ENCODE results near the gene ADAMTS1.

The ADAMTS1 gene

DNA sequence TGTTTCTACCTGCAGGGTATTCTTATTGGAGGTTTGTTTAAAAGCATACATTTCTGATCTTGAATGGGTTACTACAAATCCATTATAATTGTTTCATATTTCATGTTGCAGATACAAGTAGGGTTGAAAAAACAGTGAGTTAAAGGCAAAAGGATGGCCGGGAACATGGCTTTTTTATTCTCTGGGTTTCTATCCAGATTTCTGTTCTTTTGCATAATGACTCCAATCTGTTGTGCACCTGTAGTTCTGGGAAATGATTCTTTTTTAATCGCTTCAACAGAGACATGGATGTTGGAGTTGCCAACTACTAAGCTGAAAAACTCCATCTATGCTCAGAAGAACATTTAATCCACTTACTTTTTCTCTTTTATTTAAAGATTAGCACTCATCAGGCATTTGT is 2.7 kb upstream of the ADAMTS1 start:
- TF ChIP-seq, protein P1, sequence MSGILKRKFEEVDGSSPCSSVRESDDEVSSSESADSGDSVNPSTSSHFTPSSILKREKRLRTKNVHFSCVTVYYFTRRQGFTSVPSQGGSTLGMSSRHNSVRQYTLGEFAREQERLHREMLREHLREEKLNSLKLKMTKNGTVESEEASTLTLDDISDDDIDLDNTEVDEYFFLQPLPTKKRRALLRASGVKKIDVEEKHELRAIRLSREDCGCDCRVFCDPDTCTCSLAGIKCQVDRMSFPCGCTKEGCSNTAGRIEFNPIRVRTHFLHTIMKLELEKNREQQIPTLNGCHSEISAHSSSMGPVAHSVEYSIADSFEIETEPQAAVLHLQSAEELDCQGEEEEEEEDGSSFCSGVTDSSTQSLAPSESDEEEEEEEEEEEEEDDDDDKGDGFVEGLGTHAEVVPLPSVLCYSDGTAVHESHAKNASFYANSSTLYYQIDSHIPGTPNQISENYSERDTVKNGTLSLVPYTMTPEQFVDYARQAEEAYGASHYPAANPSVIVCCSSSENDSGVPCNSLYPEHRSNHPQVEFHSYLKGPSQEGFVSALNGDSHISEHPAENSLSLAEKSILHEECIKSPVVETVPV (CRISPR knock-in tag; IDR thresholded peaks at IDR 0.05): no peak
- TF ChIP-seq OSR1 (CRISPR knock-in tag; IDR thresholded peaks at IDR 0.05) (no peak), PPARA (CRISPR knock-in tag; IDR thresholded peaks at IDR 0.05; ENCODE audit: borderline replicate concordance) (no peak), TOX (CRISPR knock-in tag; IDR thresholded peaks at IDR 0.05; ENCODE audit: borderline replicate concordance) (no peak), ZNF8 (CRISPR knock-in tag; IDR thresholded peaks at IDR 0.05) (no peak), BACH2 (CRISPR knock-in tag; IDR thresholded peaks at IDR 0.05; ENCODE audit: borderline replicate concordance) (no peak), ZFP3 (CRISPR knock-in tag; IDR thresholded peaks at IDR 0.05) (no peak), ISL1 (CRISPR knock-in tag; IDR thresholded peaks at IDR 0.05) (no peak), ZFP30 (CRISPR knock-in tag; IDR thresholded peaks at IDR 0.05) (no peak), TCF4 (CRISPR knock-in tag; IDR thresholded peaks at IDR 0.05; ENCODE audit: borderline replicate concordance) (no peak), GLIS3 (CRISPR knock-in tag; IDR thresholded peaks at IDR 0.05) (no peak), ZNF70 (CRISPR knock-in tag; IDR thresholded peaks at IDR 0.05) (no peak), ESRRG (CRISPR knock-in tag; IDR thresholded peaks at IDR 0.05) (no peak), SNAI2 (CRISPR knock-in tag; IDR thresholded peaks at IDR 0.05) (no peak), CSDC2 (CRISPR knock-in tag; IDR thresholded peaks at IDR 0.05) (no peak), ZC3H10 (CRISPR knock-in tag; IDR thresholded peaks at IDR 0.05) (no peak)
- TF ChIP-seq, protein P2, sequence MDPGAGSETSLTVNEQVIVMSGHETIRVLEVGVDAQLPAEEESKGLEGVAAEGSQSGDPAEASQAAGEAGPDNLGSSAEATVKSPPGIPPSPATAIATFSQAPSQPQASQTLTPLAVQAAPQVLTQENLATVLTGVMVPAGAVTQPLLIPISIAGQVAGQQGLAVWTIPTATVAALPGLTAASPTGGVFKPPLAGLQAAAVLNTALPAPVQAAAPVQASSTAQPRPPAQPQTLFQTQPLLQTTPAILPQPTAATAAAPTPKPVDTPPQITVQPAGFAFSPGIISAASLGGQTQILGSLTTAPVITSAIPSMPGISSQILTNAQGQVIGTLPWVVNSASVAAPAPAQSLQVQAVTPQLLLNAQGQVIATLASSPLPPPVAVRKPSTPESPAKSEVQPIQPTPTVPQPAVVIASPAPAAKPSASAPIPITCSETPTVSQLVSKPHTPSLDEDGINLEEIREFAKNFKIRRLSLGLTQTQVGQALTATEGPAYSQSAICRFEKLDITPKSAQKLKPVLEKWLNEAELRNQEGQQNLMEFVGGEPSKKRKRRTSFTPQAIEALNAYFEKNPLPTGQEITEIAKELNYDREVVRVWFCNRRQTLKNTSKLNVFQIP (CRISPR knock-in tag; IDR thresholded peaks at IDR 0.05; ENCODE audit: borderline replicate concordance, low read depth): no peak
- TF ChIP-seq, protein P3, sequence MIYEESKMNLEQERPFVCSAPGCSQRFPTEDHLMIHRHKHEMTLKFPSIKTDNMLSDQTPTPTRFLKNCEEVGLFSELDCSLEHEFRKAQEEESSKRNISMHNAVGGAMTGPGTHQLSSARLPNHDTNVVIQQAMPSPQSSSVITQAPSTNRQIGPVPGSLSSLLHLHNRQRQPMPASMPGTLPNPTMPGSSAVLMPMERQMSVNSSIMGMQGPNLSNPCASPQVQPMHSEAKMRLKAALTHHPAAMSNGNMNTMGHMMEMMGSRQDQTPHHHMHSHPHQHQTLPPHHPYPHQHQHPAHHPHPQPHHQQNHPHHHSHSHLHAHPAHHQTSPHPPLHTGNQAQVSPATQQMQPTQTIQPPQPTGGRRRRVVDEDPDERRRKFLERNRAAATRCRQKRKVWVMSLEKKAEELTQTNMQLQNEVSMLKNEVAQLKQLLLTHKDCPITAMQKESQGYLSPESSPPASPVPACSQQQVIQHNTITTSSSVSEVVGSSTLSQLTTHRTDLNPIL (CRISPR knock-in tag; IDR thresholded peaks at IDR 0.05; ENCODE audit: low read depth): no peak
- TF ChIP-seq, protein P4, sequence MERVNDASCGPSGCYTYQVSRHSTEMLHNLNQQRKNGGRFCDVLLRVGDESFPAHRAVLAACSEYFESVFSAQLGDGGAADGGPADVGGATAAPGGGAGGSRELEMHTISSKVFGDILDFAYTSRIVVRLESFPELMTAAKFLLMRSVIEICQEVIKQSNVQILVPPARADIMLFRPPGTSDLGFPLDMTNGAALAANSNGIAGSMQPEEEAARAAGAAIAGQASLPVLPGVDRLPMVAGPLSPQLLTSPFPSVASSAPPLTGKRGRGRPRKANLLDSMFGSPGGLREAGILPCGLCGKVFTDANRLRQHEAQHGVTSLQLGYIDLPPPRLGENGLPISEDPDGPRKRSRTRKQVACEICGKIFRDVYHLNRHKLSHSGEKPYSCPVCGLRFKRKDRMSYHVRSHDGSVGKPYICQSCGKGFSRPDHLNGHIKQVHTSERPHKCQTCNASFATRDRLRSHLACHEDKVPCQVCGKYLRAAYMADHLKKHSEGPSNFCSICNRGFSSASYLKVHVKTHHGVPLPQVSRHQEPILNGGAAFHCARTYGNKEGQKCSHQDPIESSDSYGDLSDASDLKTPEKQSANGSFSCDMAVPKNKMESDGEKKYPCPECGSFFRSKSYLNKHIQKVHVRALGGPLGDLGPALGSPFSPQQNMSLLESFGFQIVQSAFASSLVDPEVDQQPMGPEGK (CRISPR knock-in tag; IDR thresholded peaks at IDR 0.05; ENCODE audit: borderline replicate concordance): no peak
- TF ChIP-seq, protein P5, sequence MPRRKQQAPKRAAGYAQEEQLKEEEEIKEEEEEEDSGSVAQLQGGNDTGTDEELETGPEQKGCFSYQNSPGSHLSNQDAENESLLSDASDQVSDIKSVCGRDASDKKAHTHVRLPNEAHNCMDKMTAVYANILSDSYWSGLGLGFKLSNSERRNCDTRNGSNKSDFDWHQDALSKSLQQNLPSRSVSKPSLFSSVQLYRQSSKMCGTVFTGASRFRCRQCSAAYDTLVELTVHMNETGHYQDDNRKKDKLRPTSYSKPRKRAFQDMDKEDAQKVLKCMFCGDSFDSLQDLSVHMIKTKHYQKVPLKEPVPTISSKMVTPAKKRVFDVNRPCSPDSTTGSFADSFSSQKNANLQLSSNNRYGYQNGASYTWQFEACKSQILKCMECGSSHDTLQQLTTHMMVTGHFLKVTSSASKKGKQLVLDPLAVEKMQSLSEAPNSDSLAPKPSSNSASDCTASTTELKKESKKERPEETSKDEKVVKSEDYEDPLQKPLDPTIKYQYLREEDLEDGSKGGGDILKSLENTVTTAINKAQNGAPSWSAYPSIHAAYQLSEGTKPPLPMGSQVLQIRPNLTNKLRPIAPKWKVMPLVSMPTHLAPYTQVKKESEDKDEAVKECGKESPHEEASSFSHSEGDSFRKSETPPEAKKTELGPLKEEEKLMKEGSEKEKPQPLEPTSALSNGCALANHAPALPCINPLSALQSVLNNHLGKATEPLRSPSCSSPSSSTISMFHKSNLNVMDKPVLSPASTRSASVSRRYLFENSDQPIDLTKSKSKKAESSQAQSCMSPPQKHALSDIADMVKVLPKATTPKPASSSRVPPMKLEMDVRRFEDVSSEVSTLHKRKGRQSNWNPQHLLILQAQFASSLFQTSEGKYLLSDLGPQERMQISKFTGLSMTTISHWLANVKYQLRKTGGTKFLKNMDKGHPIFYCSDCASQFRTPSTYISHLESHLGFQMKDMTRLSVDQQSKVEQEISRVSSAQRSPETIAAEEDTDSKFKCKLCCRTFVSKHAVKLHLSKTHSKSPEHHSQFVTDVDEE (CRISPR knock-in tag; IDR thresholded peaks at IDR 0.05): no peak
- no peak for ATAC-seq

DNA sequence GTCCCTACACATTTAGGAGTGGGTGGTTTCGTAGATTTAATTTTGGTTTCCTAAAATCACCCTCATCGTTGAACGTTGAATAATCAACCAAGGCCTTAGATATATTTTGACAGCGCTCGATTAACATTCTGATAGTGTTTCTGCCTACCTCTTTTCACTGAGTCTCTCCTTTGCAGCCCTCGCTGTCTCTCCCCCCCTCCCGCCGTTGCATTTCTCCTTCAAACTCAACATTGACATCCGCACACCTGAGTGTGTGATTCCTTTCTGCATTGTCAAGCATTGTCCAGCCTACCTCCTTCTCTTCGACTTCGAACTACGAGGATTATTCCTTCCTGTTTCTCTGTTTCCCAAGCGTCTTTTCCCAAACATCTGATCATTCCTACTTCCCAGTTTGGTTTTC is 1.8 kb upstream of the ADAMTS1 start:
- TF ChIP-seq ZFP3 (CRISPR knock-in tag; IDR thresholded peaks at IDR 0.05) (no peak), TCF4 (CRISPR knock-in tag; IDR thresholded peaks at IDR 0.05; ENCODE audit: borderline replicate concordance) (no peak), CSDC2 (CRISPR knock-in tag; IDR thresholded peaks at IDR 0.05) (no peak), ZNF8 (CRISPR knock-in tag; IDR thresholded peaks at IDR 0.05) (no peak), ESRRG (CRISPR knock-in tag; IDR thresholded peaks at IDR 0.05) (no peak), RARB (CRISPR knock-in tag; IDR thresholded peaks at IDR 0.05) (no peak), ZNF565 (CRISPR knock-in tag; conservative IDR thresholded peaks at IDR 0.05; ENCODE audit: low read depth) (no peak), TOX (CRISPR knock-in tag; IDR thresholded peaks at IDR 0.05; ENCODE audit: borderline replicate concordance) (no peak)
- TF ChIP-seq, protein P4 (CRISPR knock-in tag; IDR thresholded peaks at IDR 0.05; ENCODE audit: borderline replicate concordance): no peak
- no peak for ATAC-seq
